ENCODE results near the gene GPR15. TPM values are rescaled to one million over a fixed set of nuclear protein-coding genes. Genes with fewer than 3 reads are reported as not detected.

Gene GPR15
- total RNA-seq, 1 donor from 2014 or later = not detected

GRCh38 chr3:98560911-98561310 lies 29.1 kb downstream of the GPR15 start:
- no peak for DNase-seq (ENCODE audit: extremely low spot score, unreplicated experiment)
- H3K9me3 Mint-ChIP-seq (ENCODE audit: unreplicated experiment) = no peaks in the 10 kb centered on the region
- H3K27me3 Mint-ChIP-seq (ENCODE audit: unreplicated experiment) = peaks cover 78% of the 10 kb centered on the region
- H3K4me3 Mint-ChIP-seq (ENCODE audit: unreplicated experiment) = no peak overlapping the region
- no peak overlapping the region for H3K27ac Mint-ChIP-seq (ENCODE audit: unreplicated experiment)
- TF ChIP-seq CTCF (IDR thresholded peaks at IDR 0.05) = no peak
- H3K36me3 Mint-ChIP-seq (ENCODE audit: unreplicated experiment) = no peaks in the 10 kb centered on the region
- no peaks in the 10 kb centered on the region for H3K4me1 Mint-ChIP-seq (ENCODE audit: unreplicated experiment)

- Mint-ChIP-seq H3K36me3 (ENCODE audit: unreplicated experiment) (no peaks in the 10 kb centered on the region), H3K9me3 (ENCODE audit: unreplicated experiment) (no peaks in the 10 kb centered on the region), H3K4me1 (ENCODE audit: unreplicated experiment) (no peaks in the 10 kb centered on the region), H3K27me3 (ENCODE audit: unreplicated experiment) (peaks cover 73% of the 10 kb centered on the region), H3K4me3 (ENCODE audit: unreplicated experiment) (no peak overlapping the region), H3K27ac (ENCODE audit: unreplicated experiment) (no peak overlapping the region)
- TF ChIP-seq CTCF (IDR thresholded peaks at IDR 0.05) = no peak
- DNase-seq (ENCODE audit: extremely low spot score, unreplicated experiment) = no peak
Measured at GRCh38 chr3:98561727-98562521, 30.1 kb downstream of the GPR15 start.

- peaks cover 66% of the 10 kb centered on the region for H3K27me3 Mint-ChIP-seq (ENCODE audit: unreplicated experiment)
- H3K4me3 Mint-ChIP-seq (ENCODE audit: unreplicated experiment) = no peak overlapping the region
- TF ChIP-seq CTCF (IDR thresholded peaks at IDR 0.05) = no peak
- no peaks in the 10 kb centered on the region for H3K36me3 Mint-ChIP-seq (ENCODE audit: unreplicated experiment)
- no peak for DNase-seq (ENCODE audit: extremely low spot score, unreplicated experiment)
- no peak overlapping the region for H3K27ac Mint-ChIP-seq (ENCODE audit: unreplicated experiment)
- H3K9me3 Mint-ChIP-seq (ENCODE audit: unreplicated experiment) = no peaks in the 10 kb centered on the region
- no peaks in the 10 kb centered on the region for H3K4me1 Mint-ChIP-seq (ENCODE audit: unreplicated experiment)
Measured at GRCh38 chr3:98563661-98564281, 32.0 kb downstream of the GPR15 start.

GRCh38 chr3:98564282-98565005 lies 32.7 kb downstream of the GPR15 start:
- H3K4me1 Mint-ChIP-seq (ENCODE audit: unreplicated experiment) = no peaks in the 10 kb centered on the region
- H3K9me3 Mint-ChIP-seq (ENCODE audit: unreplicated experiment) = no peaks in the 10 kb centered on the region
- no peak overlapping the region for H3K4me3 Mint-ChIP-seq (ENCODE audit: unreplicated experiment)
- no peaks in the 10 kb centered on the region for H3K36me3 Mint-ChIP-seq (ENCODE audit: unreplicated experiment)
- no peak for TF ChIP-seq CTCF (IDR thresholded peaks at IDR 0.05)
- peaks cover 59% of the 10 kb centered on the region for H3K27me3 Mint-ChIP-seq (ENCODE audit: unreplicated experiment)
- no peak for DNase-seq (ENCODE audit: extremely low spot score, unreplicated experiment)
- no peak overlapping the region for H3K27ac Mint-ChIP-seq (ENCODE audit: unreplicated experiment)

GRCh38 chr3:98565237-98565643 lies 33.5 kb downstream of the GPR15 start:
- Mint-ChIP-seq H3K4me1 (ENCODE audit: unreplicated experiment) (no peaks in the 10 kb centered on the region), H3K27me3 (ENCODE audit: unreplicated experiment) (peaks cover 54% of the 10 kb centered on the region), H3K27ac (ENCODE audit: unreplicated experiment) (no peak overlapping the region), H3K9me3 (ENCODE audit: unreplicated experiment) (no peaks in the 10 kb centered on the region), H3K36me3 (ENCODE audit: unreplicated experiment) (no peaks in the 10 kb centered on the region), H3K4me3 (ENCODE audit: unreplicated experiment) (no peak overlapping the region)
- no peak for DNase-seq (ENCODE audit: extremely low spot score, unreplicated experiment)
- no peak for TF ChIP-seq CTCF (IDR thresholded peaks at IDR 0.05)

All from osteocyte (in vitro differentiated cells).